ENCODE data around the gene RCCD1.

DNA sequence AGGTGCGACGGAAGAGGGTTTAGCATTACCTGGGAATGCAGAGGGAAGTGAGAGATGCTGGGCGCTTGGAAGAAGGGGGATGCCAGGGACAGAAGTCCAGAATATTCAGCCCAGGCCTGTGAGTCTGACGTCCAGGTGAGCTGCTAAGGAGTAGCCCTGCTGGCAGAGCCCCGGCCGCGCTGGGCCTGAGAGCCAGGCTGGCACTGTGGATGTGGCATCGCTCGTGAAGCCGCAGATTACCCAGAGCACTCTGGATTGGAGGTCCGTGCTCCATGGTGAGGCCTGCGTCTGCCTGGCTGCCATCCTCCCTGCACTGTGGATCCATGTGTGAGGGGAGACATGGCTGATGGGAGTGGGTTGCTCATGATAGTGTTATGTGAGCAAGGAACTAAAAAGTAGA lies 37.1 kb upstream of the RCCD1 start:
- TF ChIP-seq, protein P1, sequence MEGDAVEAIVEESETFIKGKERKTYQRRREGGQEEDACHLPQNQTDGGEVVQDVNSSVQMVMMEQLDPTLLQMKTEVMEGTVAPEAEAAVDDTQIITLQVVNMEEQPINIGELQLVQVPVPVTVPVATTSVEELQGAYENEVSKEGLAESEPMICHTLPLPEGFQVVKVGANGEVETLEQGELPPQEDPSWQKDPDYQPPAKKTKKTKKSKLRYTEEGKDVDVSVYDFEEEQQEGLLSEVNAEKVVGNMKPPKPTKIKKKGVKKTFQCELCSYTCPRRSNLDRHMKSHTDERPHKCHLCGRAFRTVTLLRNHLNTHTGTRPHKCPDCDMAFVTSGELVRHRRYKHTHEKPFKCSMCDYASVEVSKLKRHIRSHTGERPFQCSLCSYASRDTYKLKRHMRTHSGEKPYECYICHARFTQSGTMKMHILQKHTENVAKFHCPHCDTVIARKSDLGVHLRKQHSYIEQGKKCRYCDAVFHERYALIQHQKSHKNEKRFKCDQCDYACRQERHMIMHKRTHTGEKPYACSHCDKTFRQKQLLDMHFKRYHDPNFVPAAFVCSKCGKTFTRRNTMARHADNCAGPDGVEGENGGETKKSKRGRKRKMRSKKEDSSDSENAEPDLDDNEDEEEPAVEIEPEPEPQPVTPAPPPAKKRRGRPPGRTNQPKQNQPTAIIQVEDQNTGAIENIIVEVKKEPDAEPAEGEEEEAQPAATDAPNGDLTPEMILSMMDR (IDR thresholded peaks at IDR 0.05; ENCODE audit: low read length), result no peak
- no peak for TF ChIP-seq EZH2 (IDR thresholded peaks at IDR 0.05; ENCODE audit: borderline replicate concordance, low read length)
